Suppressor macrophage treated with lipopolysaccharide for 1 hour (primary cell): ENCODE results near the gene VIPAS39.
"Not testable (repeated sequence)": the region's sequence is repeated elsewhere in the genome, so short reads cannot be mapped to it uniquely, and the experiment has no call there.

ENCODE experiments used
- DNase-seq, 3 donors: peaks; one replicate each; pipeline ENCODE4 v3.0.0-alpha.2; 2020 to 2022

VIPAS39 gene

DNA sequence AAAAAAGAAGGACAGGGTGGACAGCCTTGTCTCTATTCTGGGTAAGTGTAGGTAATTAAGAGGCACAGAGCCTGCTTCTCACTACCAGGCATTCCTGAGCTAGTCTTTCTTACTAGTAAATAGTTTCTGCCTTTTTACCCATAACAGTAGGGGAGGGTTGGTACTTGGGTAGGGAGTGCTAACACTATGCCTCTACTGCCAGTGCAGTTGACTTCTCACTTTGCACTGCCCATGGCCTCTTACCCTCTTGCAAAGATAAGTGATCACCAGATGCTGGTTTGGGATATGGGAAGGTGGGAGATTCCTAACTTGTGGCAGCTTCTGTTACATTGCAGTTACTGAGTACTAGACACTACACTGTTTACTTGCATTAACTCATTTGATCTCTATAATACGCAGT, 12.1 kb upstream of the VIPAS39 start:
- DNase-seq = no peak

GRCh38 chr14:77469067-77469505, 11.7 kb upstream of the VIPAS39 start:
- no peak for DNase-seq

- DNase-seq = no peak
Measured at GRCh38 chr14:77467801-77468200, 10.4 kb upstream of the VIPAS39 start.

DNA sequence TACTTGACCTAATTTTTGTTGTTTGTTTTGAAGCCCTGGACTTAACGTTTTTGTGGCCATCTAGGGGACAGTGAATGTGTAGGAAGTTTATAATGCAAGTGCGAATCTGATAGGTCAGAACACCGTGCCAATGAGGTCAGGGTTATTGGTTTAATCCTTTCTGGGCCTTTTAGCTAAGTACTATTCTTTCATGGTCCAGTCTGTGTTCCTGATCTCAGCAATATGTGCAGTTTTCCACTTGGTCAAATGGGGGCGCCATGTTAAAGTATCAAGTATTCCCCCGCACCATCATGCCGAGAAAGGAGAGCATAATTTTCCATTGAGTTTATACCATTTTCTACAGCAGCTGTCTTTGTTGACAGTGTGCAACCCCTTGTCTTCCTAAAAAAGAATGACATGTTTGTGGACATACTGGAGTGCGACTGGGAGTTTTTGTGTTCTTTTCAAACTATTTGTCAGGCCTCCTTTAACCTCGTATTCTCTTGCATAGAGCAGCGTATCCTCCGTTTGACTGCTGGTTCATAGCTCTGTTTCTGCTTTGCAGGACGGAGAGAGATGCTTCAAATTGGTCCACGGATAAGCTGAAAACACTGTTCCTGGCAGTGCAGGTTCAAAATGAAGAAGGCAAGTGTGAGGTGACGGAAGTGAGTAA, 1.8 kb upstream of the VIPAS39 start:
- DNase-seq = peak; percentile 79 to 86 (median 83)

- DNase-seq = peak; percentile 26 to 42 (median 40)
Measured at GRCh38 chr14:77458249-77458950, 999 bp upstream of the VIPAS39 start.

DNA sequence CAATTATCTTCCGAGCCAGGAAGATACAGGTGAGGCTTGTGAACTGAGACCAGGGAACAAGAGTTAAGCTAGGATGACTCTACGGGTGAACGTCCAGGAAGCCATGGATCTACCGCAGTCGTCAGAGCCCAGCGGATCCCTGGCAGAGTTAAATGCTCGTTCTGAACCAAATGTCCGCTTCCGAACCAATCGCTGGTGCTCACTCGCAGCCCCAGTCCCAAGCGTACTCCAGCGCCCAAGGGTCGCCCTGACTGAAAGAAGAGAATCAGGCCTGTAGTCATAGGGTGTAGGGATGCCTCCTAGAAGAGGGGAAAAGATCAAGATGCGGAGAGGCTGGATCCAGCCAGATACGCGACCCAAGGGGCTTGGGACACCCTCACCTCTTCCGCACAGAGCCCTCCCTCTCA, 283 bp downstream of the VIPAS39 start:
- DNase-seq = peak in 1 of 3 donors; percentile 32

- no peak for DNase-seq
Measured at GRCh38 chr14:77455966-77456640, 1.3 kb downstream of the VIPAS39 start.

DNA sequence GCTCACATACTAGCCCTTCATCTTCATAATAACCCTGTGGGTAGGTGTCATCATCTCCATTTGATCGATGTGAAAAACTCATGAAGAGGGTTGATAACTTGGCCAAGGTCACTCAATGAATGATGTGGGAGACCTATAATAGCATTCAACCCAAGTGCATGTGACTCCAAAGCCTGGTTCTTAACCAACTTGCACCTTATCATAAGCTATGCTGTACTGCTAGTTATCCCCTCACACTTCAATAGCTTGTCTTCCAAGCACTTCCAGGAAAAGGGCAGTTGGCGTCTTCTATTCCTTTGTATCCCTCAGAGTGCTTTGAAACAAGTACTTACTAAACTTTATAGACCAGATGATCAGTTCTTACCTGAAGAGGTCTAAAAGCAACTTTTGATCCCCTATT, 15.2 kb downstream of the VIPAS39 start:
- DNase-seq = no peak

DNA sequence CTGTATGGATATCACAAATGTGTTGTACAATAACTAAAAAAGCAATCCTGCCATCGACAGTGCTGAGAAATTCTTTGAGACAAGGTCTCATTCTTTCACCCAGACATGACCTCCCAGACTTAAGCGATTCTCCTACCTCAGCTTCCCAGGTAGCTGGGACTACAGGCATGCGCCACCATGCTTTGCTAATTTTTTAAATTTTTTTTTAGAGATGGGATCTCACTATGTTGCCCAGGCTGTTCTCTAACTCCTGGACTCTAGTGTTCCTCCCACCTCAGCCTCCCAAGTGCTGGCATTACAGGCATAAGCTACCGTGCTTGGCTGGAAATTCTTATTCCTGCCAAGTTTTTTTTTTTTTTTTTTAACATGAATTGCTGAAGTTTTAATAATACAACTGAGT, 17.5 kb downstream of the VIPAS39 start:
- no peak for DNase-seq

- DNase-seq = no peak
Measured at GRCh38 chr14:77438596-77438995, 18.8 kb downstream of the VIPAS39 start.

DNA sequence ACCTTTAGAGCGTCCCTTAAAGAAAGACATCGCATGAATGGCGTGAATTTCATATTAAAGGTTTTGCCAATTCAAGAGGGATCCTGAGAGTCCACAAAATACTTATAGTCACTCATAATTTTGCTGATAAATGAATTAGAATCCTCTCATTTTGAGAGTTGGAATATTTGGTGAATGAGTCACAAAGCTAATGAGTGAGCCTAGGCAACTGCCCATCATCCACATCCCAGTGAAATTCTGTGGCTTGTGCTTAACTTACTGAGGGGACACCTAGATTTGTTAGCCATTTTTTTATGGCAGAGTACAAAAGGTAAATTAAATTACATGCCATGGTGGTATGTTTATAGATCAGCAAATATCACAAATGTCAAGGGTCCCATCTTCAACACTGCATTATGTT, 21.4 kb downstream of the VIPAS39 start:
- DNase-seq = no peak

DNA sequence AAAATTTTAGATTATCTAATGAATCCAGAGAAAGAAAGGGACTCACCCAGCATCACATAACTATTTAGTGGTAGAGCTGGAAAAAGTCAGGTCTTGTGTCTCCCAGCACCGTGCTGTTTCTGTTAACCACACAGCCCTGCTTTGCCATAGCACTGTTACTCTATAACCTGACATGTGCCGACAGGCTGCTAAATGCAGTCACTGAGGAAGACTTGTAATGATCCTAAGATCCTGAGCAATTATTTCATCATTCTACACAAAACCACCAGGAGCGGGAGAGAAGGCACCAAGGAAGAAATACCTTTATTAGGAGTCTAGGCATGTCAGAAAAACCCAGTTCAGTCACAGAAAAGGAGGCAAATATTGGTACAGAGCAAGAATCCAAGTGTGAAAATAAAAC, 31.0 kb downstream of the VIPAS39 start:
- no peak for DNase-seq

DNA sequence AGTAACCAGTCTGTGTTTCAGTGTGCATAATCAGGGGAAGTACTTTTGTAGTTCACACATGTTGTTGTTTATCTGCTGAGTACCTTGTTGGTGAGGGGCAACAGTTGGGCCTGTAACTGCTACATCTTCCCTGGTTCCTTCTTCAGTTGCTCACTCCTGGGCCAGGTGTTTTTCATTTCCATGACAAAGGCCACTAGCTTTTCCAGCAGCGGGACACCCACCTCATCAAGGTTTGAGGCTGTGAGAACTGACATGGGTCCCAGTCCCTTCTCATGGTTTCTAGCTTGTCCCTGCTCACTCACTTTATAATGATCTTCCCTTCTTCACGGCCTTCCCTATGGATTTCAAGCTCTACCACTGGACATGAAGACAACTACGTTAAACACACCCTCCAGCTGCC, 32.5 kb downstream of the VIPAS39 start:
- DNase-seq = no peak

GRCh38 chr14:77423423-77423822, 34.0 kb downstream of the VIPAS39 start, which contains the start of gene NOXRED1:
Gene NOXRED1, minus strand, starts transcription at chr14:77423523. Its CDS starts 634 bp downstream, at chr14:77422889.
- DNase-seq = no peak

DNA sequence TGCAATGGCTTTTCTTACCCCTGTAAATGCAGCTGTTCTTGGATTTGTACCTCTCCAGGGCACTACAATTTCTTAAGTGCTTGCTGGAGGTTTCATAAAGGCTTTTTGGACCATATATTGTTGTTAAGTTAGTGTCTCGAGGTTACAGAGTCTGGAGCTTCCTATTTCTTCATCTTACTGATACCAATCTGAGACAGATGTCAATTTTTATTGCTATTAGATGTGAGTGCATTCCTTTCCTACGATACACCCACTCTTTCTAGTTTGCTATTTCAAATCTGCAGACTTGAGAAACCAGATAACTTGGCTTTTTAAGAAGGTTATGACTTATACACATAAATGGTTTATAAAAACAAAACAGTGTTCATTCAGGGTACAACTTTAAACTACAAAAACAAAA, 36.2 kb downstream of the VIPAS39 start:
- DNase-seq = no peak

GRCh38 chr14:77416836-77417235, 40.6 kb downstream of the VIPAS39 start:
- peak in 2 of 3 donors; percentile 31 to 32 for DNase-seq

GRCh38 chr14:77416098-77416497, 41.3 kb downstream of the VIPAS39 start:
- not testable (repeated sequence) for DNase-seq

GRCh38 chr14:77415403-77416030, 41.9 kb downstream of the VIPAS39 start:
- DNase-seq = not testable (repeated sequence)

DNA sequence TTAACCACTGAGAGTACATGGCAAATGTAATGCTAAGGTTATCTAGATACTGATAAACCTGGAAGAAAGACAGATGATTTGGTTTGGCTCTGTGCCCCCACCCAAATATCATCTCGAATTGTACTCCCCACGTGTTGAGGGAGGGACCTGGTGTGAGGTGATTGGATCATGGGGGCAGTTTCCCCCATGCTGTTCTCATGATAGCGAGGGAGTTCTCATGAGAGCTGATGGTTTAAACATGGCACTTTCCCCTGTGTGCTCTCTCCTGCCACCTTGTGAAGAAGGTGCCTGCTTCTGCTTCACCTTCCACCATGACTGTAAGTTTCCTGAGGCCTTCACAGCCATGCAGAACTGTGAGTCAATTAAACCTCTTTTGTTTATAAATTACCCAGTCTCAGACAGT, 48.3 kb downstream of the VIPAS39 start:
- no peak for DNase-seq

DNA sequence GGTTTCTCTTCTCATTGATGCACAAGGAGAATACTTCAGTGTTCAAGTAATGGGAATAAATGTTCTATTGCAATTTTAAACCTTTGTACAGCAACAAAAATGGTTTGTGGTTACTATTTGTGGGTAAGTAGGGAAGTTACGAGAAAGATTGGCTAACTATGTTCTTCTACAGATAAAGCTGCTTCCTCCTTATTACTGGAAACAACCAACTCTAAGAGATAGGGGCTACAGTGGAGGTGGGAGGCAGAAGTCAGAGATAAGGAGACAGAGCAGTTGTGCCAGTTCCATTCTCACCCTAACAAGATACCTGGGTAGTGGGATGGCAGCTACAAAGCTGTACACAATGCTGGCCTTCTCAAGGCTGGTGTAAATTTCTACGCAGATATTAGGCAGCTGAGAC, 50.2 kb downstream of the VIPAS39 start:
- DNase-seq = peak; percentile 27 to 55 (median 49)

DNA sequence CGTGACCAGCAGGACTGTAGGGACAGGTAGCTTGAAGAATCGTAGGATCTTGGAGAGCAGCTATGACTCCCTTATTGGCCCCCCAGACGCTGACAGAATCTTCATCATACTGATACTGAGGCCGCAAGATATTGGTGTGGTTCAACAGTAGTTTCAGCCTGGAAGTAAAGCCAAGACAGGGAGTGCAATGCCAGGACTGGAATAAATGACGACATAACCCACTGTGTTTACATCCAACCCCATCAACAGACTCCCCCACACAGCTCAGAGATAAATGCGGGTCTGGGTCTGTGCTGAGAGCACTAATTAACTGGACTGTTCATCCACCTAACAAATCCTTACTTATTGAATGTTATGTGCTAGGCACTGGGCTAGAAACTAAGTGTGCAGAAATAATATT, 50.7 kb downstream of the VIPAS39 start:
- peak in 2 of 3 donors; percentile 7 to 15 for DNase-seq

DNA sequence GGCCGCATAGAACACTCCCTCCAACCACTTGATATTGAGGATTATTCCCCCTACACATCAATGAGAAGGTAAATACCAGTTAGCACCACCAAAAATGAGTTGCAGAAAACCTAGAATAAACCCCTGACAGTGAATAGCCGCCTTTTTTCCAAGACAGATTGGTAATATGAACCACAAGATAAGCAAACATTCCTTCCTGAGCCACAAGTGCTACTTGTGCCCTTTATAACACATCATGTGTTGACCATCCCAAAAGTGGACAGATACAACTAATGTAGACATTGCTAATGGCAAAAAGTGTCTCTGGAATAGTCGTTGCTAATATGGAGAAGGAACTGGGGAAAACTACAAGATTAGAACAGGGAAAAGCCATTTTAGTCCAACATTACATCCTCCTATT, 51.3 kb downstream of the VIPAS39 start:
- DNase-seq = no peak

- no peak for DNase-seq
Measured at GRCh38 chr14:77403768-77404167, 53.6 kb downstream of the VIPAS39 start.
